Endothelial cell of umbilical vein (primary cell): Measurements from ENCODE around the gene ANAPC5. TPM values are rescaled to one million over a fixed set of nuclear protein-coding genes. Genes with fewer than 3 reads are reported as not detected.

Source experiments
- BruUV-seq: library from RNA; stranded (reverse); fragments of 400-500 nt; replicated peaks from 2 replicates; lab custom pipeline; 2021; lab: Mats Ljungman, UMichigan
- CTCF ChIA-PET: fragments of 300-600, 350-600 bp; sonication (Branson Sonifier 250); formaldehyde crosslinking; loops from one replicate; lab custom pipeline; 2021; ENCODE audit warnings: antibody characterized with exemption, inconsistent platforms; lab: Charles Lee
- POLR2A ChIA-PET: fragments of 300-600, 350-600 bp; sonication (Branson Sonifier 250); formaldehyde crosslinking; loops from one replicate; lab custom pipeline; 2021; ENCODE audit warnings: antibody characterized with exemption, inconsistent platforms; lab: Charles Lee
- DNase-seq: peaks from one replicate; pipeline ENCODE4 v3.0.0-alpha.2; 2011; ENCODE audit warnings: low read depth, low spot score
- FAIRE-seq: peaks from 2 replicates; lab custom pipeline; 2011; peaks lifted over from hg19 to GRCh38; lab: Jason Lieb, UNC
- H2AFZ ChIP-seq: 2 replicates; pipeline ENCODE4 v1.6.0; 2012; ENCODE audit warnings: low read depth, low read length, control low read depth, inconsistent platforms
- H3K27ac ChIP-seq: 2 replicates; pipeline ENCODE4 v1.5.1; 2011; ENCODE audit warnings: low read depth, mild to moderate bottlenecking, control low read depth, low read length, moderate library complexity; ENCODE audit not compliant: insufficient read depth
- H3K27me3 ChIP-seq, 2 experiments: 2 replicates each; pipeline versions ENCODE4 v1.6.0 to v1.6.1; 2011; ENCODE audit warnings: low read length in 2 of 2, mixed read lengths in 1 of 2; ENCODE audit not compliant: control insufficient read depth in 2 of 2, insufficient read depth in 2 of 2
- H3K36me3 ChIP-seq, 2 experiments: 2 replicates in 1 of 2; 3 replicates in 1 of 2; pipeline ENCODE4 v1.5.1; 2011; ENCODE audit warnings: low read length in 2 of 2, mild to moderate bottlenecking in 1 of 2, moderate library complexity in 1 of 2; ENCODE audit not compliant: control insufficient read depth in 2 of 2, insufficient read depth in 2 of 2; ENCODE audit errors: extremely low read depth in 1 of 2
- H3K4me1 ChIP-seq: 3 replicates; pipeline ENCODE4 v1.5.1; 2011; ENCODE audit warnings: mild to moderate bottlenecking, low read length; ENCODE audit not compliant: control insufficient read depth, insufficient read depth; ENCODE audit errors: extremely low read depth
- H3K4me2 ChIP-seq: 2 replicates; pipeline ENCODE4 v1.6.1; 2011; ENCODE audit warnings: low read length, control low read depth, mixed read lengths; ENCODE audit not compliant: insufficient read depth
- H3K4me3 ChIP-seq, 3 experiments: fragments of 200-600 bp in 1 of 3; sonication (generic), shearing (Covaris generic) in 1 of 3; replicated peaks in 1 of 3; 2 replicates each; pipeline ENCODE4 v1.5.1; 2011 to 2016; ENCODE audit warnings: control low read depth in 3 of 3, low read length in 3 of 3, mild to moderate bottlenecking in 2 of 3, inconsistent platforms in 1 of 3, low read depth in 1 of 3, moderate library complexity in 1 of 3; ENCODE audit not compliant: insufficient read depth in 1 of 3
- H3K79me2 ChIP-seq: 2 replicates; pipeline ENCODE4 v1.6.0; 2012; ENCODE audit warnings: low read length, inconsistent platforms; ENCODE audit not compliant: control insufficient read depth, insufficient read depth
- H3K9ac ChIP-seq: replicated peaks from 2 replicates; pipeline ENCODE3; 2011; ENCODE audit warnings: low read length, control low read depth; ENCODE audit not compliant: insufficient read depth; ENCODE audit errors: extremely low read depth
- H3K9me1 ChIP-seq: replicated peaks from 3 replicates; pipeline ENCODE4 v1.6.0; 2011; ENCODE audit warnings: mild to moderate bottlenecking, low read length; ENCODE audit not compliant: control insufficient read depth, insufficient read depth; ENCODE audit errors: extremely low read depth
- H3K9me3 ChIP-seq: replicated peaks from 2 replicates; pipeline ENCODE4 v1.5.1; 2012; ENCODE audit warnings: low read length, inconsistent platforms; ENCODE audit not compliant: control insufficient read depth, insufficient read depth
- H4K20me1 ChIP-seq: replicated peaks from 2 replicates; pipeline ENCODE3; 2011; ENCODE audit warnings: mild to moderate bottlenecking, low read length; ENCODE audit not compliant: control insufficient read depth, insufficient read depth; ENCODE audit errors: extremely low read depth
- EZH2 ChIP-seq: IDR thresholded peaks from 2 replicates; pipeline ENCODE4 v1.6.1; 2012; ENCODE audit warnings: borderline replicate concordance, low read depth, mild to moderate bottlenecking, moderate library complexity, low read length, inconsistent platforms; ENCODE audit not compliant: severe bottlenecking
- FOS ChIP-seq: IDR thresholded peaks from 2 replicates; pipeline ENCODE4 v1.6.1; 2011; ENCODE audit warnings: mild to moderate bottlenecking, low read length, moderate library complexity, borderline replicate concordance; ENCODE audit not compliant: insufficient read depth
- GATA2 ChIP-seq: IDR thresholded peaks from 2 replicates; pipeline ENCODE4 v1.7.0; 2011; ENCODE audit warnings: low read depth, mild to moderate bottlenecking, moderate library complexity, mixed read lengths, low read length; ENCODE audit not compliant: insufficient read length, insufficient read depth
- JUN ChIP-seq: IDR thresholded peaks from 2 replicates; pipeline ENCODE4 v1.6.1; 2011; ENCODE audit warnings: borderline replicate concordance, low read depth; ENCODE audit not compliant: insufficient read length, insufficient read depth
- MYC ChIP-seq: IDR thresholded peaks from one replicate; pipeline ENCODE4 v1.6.1; 2011; ENCODE audit warnings: mild to moderate bottlenecking, low read depth, low read length
- dilution Hi-C: fragments of 300-500 bp; cut with MboI; formaldehyde crosslinking; loops from one replicate; pipeline ENCODE4 v1.15.0; 2019; ENCODE audit warnings: low sequenced_read_pairs; ENCODE audit not compliant: extremely low pct_ligation_motif_present
- intact Hi-C: fragments of 100-400 bp; cut with micrococcal nuclease; formaldehyde crosslinking; loops from one replicate; pipeline ENCODE4 v1.10.0; 2022
- polyA plus RNA-seq, 4 experiments: library from polyadenylated mRNA; depleted of rRNA in 3 of 4; stranded (reverse) in 3 of 4; unstranded in 1 of 4; fragments of >200 nt; gene quantifications; 2 replicates each; pipeline versions ENCODE4 v1.2.1 to v1.2.3, GENCODE V29; 2011 to 2012; ENCODE audit warnings: missing spikeins in 1 of 4
- total RNA-seq: library from RNA; stranded (reverse); gene quantifications from 2 replicates; pipeline ENCODE4 v1.2.3, GENCODE V29; 2021
- TF ChIP-seq, protein P1 (sequence below): IDR thresholded peaks from 2 replicates; pipeline ENCODE4 v1.6.1; 2011; ENCODE audit not compliant: insufficient read depth, insufficient read length
- TF ChIP-seq, protein P2 (sequence below), 2 donors: IDR thresholded peaks; 1 replicate in 1 of 2; 2 replicates in 1 of 2; pipeline ENCODE4 v1.5.1; 2011; ENCODE audit warnings: low read length in 2 of 2, mild to moderate bottlenecking in 2 of 2, moderate library complexity in 2 of 2, control low read depth in 1 of 2, inconsistent platforms in 1 of 2, low read depth in 1 of 2; ENCODE audit not compliant: insufficient read depth in 1 of 2; ENCODE audit errors: extremely low read depth in 1 of 2

Gene ANAPC5
- total and polyA plus RNA-seq, 2 donors (not counting 3 experiments of a cell fraction or from before 2014, with no cell fraction given), result 133 to 168 TPM

DNA sequence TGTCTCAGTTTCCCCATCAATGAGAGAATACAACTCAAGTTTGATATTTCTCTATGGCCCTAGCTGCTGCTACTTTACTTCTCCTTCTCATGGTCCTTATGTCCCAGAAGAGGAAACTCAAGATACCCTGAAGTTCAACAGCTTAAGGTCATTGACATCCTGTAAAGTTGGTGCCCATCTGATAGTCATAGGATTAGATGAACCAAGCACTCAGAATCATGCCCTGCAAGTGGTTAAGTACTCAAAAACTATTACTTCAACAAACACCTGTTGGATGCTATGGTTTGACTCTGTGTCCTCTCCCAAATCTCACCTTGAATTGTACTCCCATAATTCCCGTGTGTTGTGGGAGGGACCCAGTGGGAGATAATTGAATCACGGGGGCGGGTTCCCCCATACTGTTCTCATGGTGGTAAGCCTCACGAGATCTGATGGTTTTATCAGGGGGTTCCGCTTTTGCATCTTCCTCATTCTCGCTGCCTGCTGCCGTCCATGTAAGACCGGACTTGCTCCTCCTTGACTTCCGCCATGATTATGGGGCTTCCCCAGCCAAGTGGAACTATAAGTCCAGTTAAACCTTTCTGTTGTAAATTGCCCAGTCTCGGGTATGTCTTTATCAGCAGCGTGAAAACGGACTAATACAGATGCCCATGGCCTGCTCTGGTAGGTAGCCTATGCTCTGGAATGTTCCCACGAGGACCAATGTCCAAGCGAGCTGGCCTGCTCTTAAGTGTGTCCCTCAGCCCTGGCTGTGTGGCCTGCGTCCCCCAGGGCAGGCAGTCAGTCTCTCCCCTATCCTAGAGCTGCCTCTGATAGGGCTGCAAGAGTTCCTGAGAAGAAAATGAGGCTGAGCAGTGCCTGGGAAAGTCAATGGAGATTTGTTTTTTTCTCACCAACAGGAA, 73.8 kb downstream of the ANAPC5 start:
- ChIA-PET POLR2A (no interaction called here), CTCF (interaction anchor here (0.6 to 1.2 kb wide), 4 partner anchors 10 to 334 kb away, joined by 3 to 7 read pairs (median 4); no protein-coding TSS in a partner anchor)
- peaks cover 25% of the 10 kb centered on the region for H3K4me1 ChIP-seq
- H3K4me3 ChIP-seq, result no peak overlapping the region
- dilution Hi-C loops, result no loop called here
- peak; percentile 85 for FAIRE-seq
- intact Hi-C loops, result loop anchor here (1.0 to 2.0 kb wide), 2 partner anchors 18 to 48 kb away; partner anchors contain the start of gene CAMKK2
- H3K9ac ChIP-seq, result no peak overlapping the region
- no TSS peak for BruUV-seq
- peak; percentile 94 for DNase-seq
- H4K20me1 ChIP-seq, result no peaks in the 10 kb centered on the region
- H3K9me1 ChIP-seq, result no peaks in the 10 kb centered on the region
- TF ChIP-seq EZH2 (no peak), GATA2 (no peak), MYC (no peak)
- TF ChIP-seq, protein P1, sequence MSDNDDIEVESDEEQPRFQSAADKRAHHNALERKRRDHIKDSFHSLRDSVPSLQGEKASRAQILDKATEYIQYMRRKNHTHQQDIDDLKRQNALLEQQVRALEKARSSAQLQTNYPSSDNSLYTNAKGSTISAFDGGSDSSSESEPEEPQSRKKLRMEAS, result no peak
- H3K9me3 ChIP-seq, result no peaks in the 10 kb centered on the region
- H3K27ac ChIP-seq, result peak overlapping the region; percentile 65
- H2AFZ ChIP-seq, result no peak overlapping the region
- H3K36me3 ChIP-seq, result peaks cover 0 to 4% of the 10 kb centered on the region in 2 experiments
- H3K27me3 ChIP-seq, result no peaks in the 10 kb centered on the region
- no peak overlapping the region for H3K4me2 ChIP-seq
- H3K79me2 ChIP-seq, result peaks cover 10% of the 10 kb centered on the region

GRCh38 chr12:121277374-121277759, 74.8 kb downstream of the ANAPC5 start:
- dilution Hi-C loops, result no loop called here
- peaks cover 25% of the 10 kb centered on the region for H3K4me1 ChIP-seq
- DNase-seq (no peak), FAIRE-seq (no peak)
- H3K4me2 ChIP-seq, result no peak overlapping the region
- no peaks in the 10 kb centered on the region for H3K9me1 ChIP-seq
- ChIA-PET POLR2A (interaction anchor here (0.6 kb wide), 1 partner anchor 990 kb away, joined by 4 read pairs; no protein-coding TSS in a partner anchor), CTCF (interaction anchor here (1.0 to 1.1 kb wide), 3 partner anchors 18 to 23 kb away, joined by 3 to 7 read pairs (median 6); partner anchors contain the start of gene CAMKK2)
- H4K20me1 ChIP-seq, result no peaks in the 10 kb centered on the region
- no TSS peak for BruUV-seq
- peak overlapping the region; percentile 37 for H3K27ac ChIP-seq
- no peaks in the 10 kb centered on the region for H3K9me3 ChIP-seq
- TF ChIP-seq, protein P2, sequence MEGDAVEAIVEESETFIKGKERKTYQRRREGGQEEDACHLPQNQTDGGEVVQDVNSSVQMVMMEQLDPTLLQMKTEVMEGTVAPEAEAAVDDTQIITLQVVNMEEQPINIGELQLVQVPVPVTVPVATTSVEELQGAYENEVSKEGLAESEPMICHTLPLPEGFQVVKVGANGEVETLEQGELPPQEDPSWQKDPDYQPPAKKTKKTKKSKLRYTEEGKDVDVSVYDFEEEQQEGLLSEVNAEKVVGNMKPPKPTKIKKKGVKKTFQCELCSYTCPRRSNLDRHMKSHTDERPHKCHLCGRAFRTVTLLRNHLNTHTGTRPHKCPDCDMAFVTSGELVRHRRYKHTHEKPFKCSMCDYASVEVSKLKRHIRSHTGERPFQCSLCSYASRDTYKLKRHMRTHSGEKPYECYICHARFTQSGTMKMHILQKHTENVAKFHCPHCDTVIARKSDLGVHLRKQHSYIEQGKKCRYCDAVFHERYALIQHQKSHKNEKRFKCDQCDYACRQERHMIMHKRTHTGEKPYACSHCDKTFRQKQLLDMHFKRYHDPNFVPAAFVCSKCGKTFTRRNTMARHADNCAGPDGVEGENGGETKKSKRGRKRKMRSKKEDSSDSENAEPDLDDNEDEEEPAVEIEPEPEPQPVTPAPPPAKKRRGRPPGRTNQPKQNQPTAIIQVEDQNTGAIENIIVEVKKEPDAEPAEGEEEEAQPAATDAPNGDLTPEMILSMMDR (IDR thresholded peaks at IDR 0.05; ENCODE audit: extremely low read depth in 1 of 2, insufficient read depth in 1 of 2, low read depth in 1 of 2, low read length in 2 of 2), result no peak
- TF ChIP-seq, protein P1, result no peak
- TF ChIP-seq JUN, result no peak
- no peak for TF ChIP-seq FOS
- TF ChIP-seq GATA2, result no peak
- no peak overlapping the region for H3K4me3 ChIP-seq
- H3K9ac ChIP-seq, result no peak overlapping the region
- H3K79me2 ChIP-seq, result peaks cover 10% of the 10 kb centered on the region
- no peak overlapping the region for H2AFZ ChIP-seq
- peaks cover 0 to 8% of the 10 kb centered on the region in 2 experiments for H3K36me3 ChIP-seq
- intact Hi-C loops, result no loop called here
- no peaks in the 10 kb centered on the region for H3K27me3 ChIP-seq
